Coronary artery (tissue), 2 donors: ENCODE results near the gene MYO18B.

Source experiments
- DNase-seq: peaks from one replicate; pipeline ENCODE4 v3.0.0-alpha.2; 2017; ENCODE audit warnings: low spot score
- H3K27ac ChIP-seq, 2 donors: fragments of 200-600 bp; sonication (generic); one replicate each; pipeline ENCODE4 v1.5.1; 2016 to 2019
- H3K4me3 ChIP-seq: fragments of 200-600 bp; sonication (generic); 2 replicates; pipeline ENCODE4 v1.5.1; 2016; ENCODE audit warnings: mild to moderate bottlenecking, moderate library complexity
- TF ChIP-seq, protein P1 (sequence below): fragments of 200-600 bp; sonication (generic); IDR thresholded peaks from one replicate; pipeline ENCODE4 v1.5.1; 2019; ENCODE audit warnings: antibody characterized with exemption

MYO18B gene

DNA sequence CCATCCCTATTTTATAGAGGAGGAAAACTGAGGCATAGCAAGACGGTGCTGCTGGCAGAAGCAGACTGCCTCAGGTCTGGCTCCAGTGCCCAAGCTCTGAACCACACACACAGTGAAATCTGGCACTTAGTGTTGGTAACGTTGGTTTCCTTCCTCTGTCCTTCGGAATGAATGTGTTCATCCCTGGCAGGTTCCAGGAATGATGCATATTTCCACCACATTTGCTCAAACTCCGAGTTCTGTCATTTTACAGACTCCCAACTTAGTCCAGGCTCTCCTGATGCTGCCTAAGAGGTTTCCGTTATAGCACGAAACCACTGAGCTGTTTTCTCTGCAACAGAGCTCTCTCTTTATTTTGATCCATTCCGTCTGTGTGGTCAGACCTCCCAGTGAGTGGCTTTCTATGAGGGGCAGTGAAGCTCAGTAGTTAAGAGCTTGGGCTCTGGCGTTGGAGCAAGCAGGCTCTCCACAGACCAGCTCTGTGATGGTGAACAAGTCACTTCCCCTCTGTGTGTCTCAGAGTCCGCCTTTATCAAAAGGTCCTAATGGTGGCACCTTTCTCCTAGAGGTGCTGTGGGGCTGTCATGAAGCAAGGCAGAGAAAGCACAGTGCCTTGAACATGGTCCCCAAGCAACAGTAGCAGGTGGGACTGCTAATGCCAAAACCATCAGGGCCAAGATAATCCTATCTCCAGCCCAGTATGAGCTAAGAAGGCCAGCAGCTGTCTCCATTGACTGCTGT, 200.3 kb downstream of the MYO18B start:
- H3K27ac ChIP-seq, result no peak overlapping the region
- TF ChIP-seq, protein P1, sequence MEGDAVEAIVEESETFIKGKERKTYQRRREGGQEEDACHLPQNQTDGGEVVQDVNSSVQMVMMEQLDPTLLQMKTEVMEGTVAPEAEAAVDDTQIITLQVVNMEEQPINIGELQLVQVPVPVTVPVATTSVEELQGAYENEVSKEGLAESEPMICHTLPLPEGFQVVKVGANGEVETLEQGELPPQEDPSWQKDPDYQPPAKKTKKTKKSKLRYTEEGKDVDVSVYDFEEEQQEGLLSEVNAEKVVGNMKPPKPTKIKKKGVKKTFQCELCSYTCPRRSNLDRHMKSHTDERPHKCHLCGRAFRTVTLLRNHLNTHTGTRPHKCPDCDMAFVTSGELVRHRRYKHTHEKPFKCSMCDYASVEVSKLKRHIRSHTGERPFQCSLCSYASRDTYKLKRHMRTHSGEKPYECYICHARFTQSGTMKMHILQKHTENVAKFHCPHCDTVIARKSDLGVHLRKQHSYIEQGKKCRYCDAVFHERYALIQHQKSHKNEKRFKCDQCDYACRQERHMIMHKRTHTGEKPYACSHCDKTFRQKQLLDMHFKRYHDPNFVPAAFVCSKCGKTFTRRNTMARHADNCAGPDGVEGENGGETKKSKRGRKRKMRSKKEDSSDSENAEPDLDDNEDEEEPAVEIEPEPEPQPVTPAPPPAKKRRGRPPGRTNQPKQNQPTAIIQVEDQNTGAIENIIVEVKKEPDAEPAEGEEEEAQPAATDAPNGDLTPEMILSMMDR, result no peak
- no peak for DNase-seq

DNA sequence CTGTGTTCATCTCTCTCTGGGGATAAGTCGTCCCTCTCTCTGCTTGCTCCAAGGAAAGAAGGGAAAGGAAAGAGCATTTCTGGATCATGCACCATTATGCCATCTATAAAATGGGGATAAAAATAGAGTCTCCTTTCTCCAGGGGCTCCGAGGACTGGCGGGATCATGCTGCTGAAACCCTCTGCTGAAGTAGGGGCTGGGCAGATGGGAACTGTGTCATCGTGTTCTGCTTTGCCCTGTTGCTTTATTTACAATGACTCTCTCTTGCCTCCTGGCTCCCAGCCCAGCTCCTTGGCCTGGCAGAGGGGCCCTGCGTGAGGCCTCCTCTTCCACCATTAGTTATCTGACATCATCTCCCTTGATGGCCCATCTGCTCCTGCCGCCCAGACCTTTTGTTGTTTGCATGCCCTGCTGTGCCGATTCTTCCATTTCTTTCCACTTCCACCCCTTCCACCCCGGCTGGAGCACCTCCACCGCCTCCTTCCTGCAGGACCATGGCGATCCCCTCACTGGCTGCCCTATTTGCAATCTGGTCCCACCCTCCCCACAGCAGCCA, 200.9 kb downstream of the MYO18B start:
- no peak overlapping the region for H3K27ac ChIP-seq
- H3K4me3 ChIP-seq, result no peak overlapping the region
- TF ChIP-seq, protein P1, result no peak
- DNase-seq, result no peak

More for the DNA sequence above, 200.3 kb downstream of the MYO18B start:
- no peak overlapping the region for H3K4me3 ChIP-seq

DNA sequence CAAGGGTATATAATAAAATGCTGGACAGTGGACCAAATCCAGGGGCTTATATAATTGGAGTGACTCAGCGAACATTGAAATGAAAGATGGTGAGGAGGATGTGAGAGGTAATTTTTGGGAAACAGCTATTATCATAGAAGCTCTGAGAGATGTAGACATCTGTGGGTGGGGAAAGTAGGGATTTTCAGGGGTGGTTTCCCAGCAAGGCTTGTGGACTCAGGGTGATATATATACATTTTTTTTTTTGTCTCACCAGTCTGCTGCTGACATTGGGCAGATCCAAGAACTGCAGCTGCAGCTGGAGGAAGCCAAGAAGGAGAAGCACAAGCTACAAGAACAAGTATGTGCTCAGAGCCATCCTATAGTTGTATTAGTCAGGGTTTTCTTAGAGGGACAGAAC, 208.1 kb downstream of the MYO18B start:
- DNase-seq, result no peak
- TF ChIP-seq, protein P1, result no peak
- H3K27ac ChIP-seq, result no peak overlapping the region

DNA sequence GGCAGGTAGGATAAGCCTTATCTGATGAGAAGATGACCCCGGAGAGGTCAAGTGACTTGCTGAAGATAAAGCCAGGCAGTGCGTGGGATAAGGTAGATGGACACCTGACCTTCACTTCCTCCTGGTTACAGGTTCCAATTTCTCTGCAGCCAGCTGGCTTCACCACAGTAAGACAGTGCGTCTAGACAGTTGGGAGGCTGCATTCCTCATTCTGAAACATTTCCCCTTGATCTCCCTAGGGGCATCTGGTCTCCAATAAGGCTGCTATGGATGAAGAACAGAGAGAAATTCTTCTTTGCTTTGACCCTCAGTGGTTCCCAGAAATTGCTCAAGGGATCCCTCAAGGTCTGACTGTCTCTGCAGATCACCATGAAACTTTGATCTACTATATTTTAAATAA, 211.3 kb downstream of the MYO18B start:
- TF ChIP-seq, protein P1, result no peak
- DNase-seq, result no peak
- Histone ChIP-seq H3K4me3 (no peak overlapping the region), H3K27ac (no peak overlapping the region)

More for the DNA sequence above, 208.1 kb downstream of the MYO18B start:
- no peak overlapping the region for H3K4me3 ChIP-seq

GRCh38 chr22:25953919-25954318, 211.9 kb downstream of the MYO18B start:
- DNase-seq, result no peak
- H3K27ac ChIP-seq, result no peak overlapping the region
- no peak overlapping the region for H3K4me3 ChIP-seq
- TF ChIP-seq, protein P1, result no peak

GRCh38 chr22:25955323-25955722, 213.3 kb downstream of the MYO18B start:
- no peak overlapping the region for H3K27ac ChIP-seq
- TF ChIP-seq, protein P1, result no peak
- no peak for DNase-seq
- H3K4me3 ChIP-seq, result no peak overlapping the region

- no peak for DNase-seq
- TF ChIP-seq, protein P1, result no peak
- Histone ChIP-seq H3K4me3 (no peak overlapping the region), H3K27ac (no peak overlapping the region)
Observed at GRCh38 chr22:25956801-25957200, 214.8 kb downstream of the MYO18B start.
